ENCODE data around the gene PBX4. TPM values are rescaled to one million over a fixed set of nuclear protein-coding genes. Genes with fewer than 3 reads are reported as not detected.

The PBX4 gene
- total RNA-seq, 1 experiment from 2014 or later = 8.3 TPM

- no TSS peak for BruUV-seq (replicated peaks)
- CTCF ChIA-PET = no interaction called here
- H3K27ac ChIP-seq (ENCODE audit: low read length) = no peak overlapping the region
- H3K4me3 ChIP-seq (ENCODE audit: low read depth in 2 of 2, low read length in 2 of 2) = no peak overlapping the region
- H3K9me3 ChIP-seq (ENCODE audit: control insufficient read depth, insufficient read depth, low read depth, low read length) = no peaks in the 10 kb centered on the region
- in situ Hi-C loops (cut with HindIII; ENCODE audit: low pct_unique_long_range_greater_than_20kb, low sequenced_read_pairs) = no loop called here
- H3K36me3 ChIP-seq (ENCODE audit: control insufficient read depth, insufficient read depth, low read length) = no peaks in the 10 kb centered on the region
- no peaks in the 10 kb centered on the region for H3K4me1 ChIP-seq (ENCODE audit: control insufficient read depth, insufficient read depth, low read length)
- ATAC-seq = no peak
- intact Hi-C loops (cut with micrococcal nuclease; ENCODE audit: unreplicated experiment) = no loop called here
- no peak for DNase-seq (ENCODE audit: low read depth, low spot score)
- TF ChIP-seq, protein P1, sequence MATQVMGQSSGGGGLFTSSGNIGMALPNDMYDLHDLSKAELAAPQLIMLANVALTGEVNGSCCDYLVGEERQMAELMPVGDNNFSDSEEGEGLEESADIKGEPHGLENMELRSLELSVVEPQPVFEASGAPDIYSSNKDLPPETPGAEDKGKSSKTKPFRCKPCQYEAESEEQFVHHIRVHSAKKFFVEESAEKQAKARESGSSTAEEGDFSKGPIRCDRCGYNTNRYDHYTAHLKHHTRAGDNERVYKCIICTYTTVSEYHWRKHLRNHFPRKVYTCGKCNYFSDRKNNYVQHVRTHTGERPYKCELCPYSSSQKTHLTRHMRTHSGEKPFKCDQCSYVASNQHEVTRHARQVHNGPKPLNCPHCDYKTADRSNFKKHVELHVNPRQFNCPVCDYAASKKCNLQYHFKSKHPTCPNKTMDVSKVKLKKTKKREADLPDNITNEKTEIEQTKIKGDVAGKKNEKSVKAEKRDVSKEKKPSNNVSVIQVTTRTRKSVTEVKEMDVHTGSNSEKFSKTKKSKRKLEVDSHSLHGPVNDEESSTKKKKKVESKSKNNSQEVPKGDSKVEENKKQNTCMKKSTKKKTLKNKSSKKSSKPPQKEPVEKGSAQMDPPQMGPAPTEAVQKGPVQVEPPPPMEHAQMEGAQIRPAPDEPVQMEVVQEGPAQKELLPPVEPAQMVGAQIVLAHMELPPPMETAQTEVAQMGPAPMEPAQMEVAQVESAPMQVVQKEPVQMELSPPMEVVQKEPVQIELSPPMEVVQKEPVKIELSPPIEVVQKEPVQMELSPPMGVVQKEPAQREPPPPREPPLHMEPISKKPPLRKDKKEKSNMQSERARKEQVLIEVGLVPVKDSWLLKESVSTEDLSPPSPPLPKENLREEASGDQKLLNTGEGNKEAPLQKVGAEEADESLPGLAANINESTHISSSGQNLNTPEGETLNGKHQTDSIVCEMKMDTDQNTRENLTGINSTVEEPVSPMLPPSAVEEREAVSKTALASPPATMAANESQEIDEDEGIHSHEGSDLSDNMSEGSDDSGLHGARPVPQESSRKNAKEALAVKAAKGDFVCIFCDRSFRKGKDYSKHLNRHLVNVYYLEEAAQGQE (IDR thresholded peaks at IDR 0.05; ENCODE audit: insufficient read depth in 1 of 2, low read depth in 2 of 2, low read length in 1 of 2) = no peak
- TF ChIP-seq POLR2AphosphoS5 (IDR thresholded peaks at IDR 0.05; ENCODE audit: low read depth, low read length) (no peak), SIN3A (IDR thresholded peaks at IDR 0.05; ENCODE audit: borderline replicate concordance, insufficient read depth, low read depth, low read length) (no peak), TCF7L2 (IDR thresholded peaks at IDR 0.05; ENCODE audit: low read depth, low read length) (no peak), CTCF (IDR thresholded peaks at IDR 0.05) (no peak)
- POLR2A ChIA-PET = no interaction called here
- H3K27me3 ChIP-seq (ENCODE audit: control insufficient read depth, insufficient read depth, low read length) = no peaks in the 10 kb centered on the region
Observed at GRCh38 chr19:19540064-19540714, 78.3 kb downstream of the PBX4 start.

DNA sequence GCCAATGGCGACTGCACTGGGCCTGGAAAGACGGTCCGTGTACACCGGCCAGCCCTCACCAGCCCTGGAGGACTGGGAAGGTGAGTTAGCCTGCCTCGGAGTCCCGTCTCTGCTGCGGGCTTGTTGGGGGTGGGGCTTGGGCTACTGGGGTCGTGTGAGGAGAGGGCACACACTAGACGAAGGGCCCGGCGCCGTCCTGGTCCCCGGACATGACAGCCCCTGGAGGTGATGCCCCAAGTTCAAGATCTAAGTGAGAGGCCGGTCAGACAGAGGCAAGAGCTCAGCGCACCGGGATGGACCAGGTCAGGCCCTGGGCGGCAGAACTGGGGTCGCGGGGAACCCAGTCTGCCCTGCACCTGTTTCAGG lies 78.8 kb downstream of the PBX4 start:
- DNase-seq (ENCODE audit: low read depth, low spot score) (no peak), ATAC-seq (no peak)
- no peak overlapping the region for H3K27ac ChIP-seq (ENCODE audit: low read length)
- intact Hi-C loops (cut with micrococcal nuclease; ENCODE audit: unreplicated experiment) = loop anchor here (10.0 kb wide), 1 partner anchor 105 kb away; the partner anchor contains the start of gene GMIP
- no peak for TF ChIP-seq POLR2AphosphoS5 (IDR thresholded peaks at IDR 0.05; ENCODE audit: low read depth, low read length)
- no peak for TF ChIP-seq CTCF (IDR thresholded peaks at IDR 0.05)
- no peak for TF ChIP-seq TCF7L2 (IDR thresholded peaks at IDR 0.05; ENCODE audit: low read depth, low read length)
- no peak overlapping the region for H3K4me3 ChIP-seq (ENCODE audit: low read depth in 2 of 2, low read length in 2 of 2)
- CTCF ChIA-PET = no interaction called here
- no TSS peak for BruUV-seq (replicated peaks)
- in situ Hi-C loops (cut with HindIII; ENCODE audit: low pct_unique_long_range_greater_than_20kb, low sequenced_read_pairs) = no loop called here
- no peaks in the 10 kb centered on the region for H3K4me1 ChIP-seq (ENCODE audit: control insufficient read depth, insufficient read depth, low read length)
- POLR2A ChIA-PET = no interaction called here
- H3K27me3 ChIP-seq (ENCODE audit: control insufficient read depth, insufficient read depth, low read length) = no peaks in the 10 kb centered on the region
- no peaks in the 10 kb centered on the region for H3K36me3 ChIP-seq (ENCODE audit: control insufficient read depth, insufficient read depth, low read length)
- H3K9me3 ChIP-seq (ENCODE audit: control insufficient read depth, insufficient read depth, low read depth, low read length) = no peaks in the 10 kb centered on the region

Measured in Panc1 (cell line).